Measurements from ENCODE around the gene IMMT.
"Not testable (repeated sequence)": the region's sequence is repeated elsewhere in the genome, so short reads cannot be mapped to it uniquely, and the experiment has no call there.

IMMT gene

GRCh38 chr2:86195055-86195807, at the start of gene IMMT:
IMMT (minus strand) TSS chr2:86195462; CDS start chr2:86195382, 80 bp downstream.
- no peak for FAIRE-seq

GRCh38 chr2:86244781-86245180, 49.5 kb upstream of the IMMT start:
- not testable (repeated sequence) for FAIRE-seq

- no peak for FAIRE-seq
Measured at GRCh38 chr2:86243950-86244733, 48.9 kb upstream of the IMMT start.

GRCh38 chr2:86243272-86243671, 48.0 kb upstream of the IMMT start:
- FAIRE-seq, result no peak

GRCh38 chr2:86241611-86242010, 46.3 kb upstream of the IMMT start:
- no peak for FAIRE-seq

- no peak for FAIRE-seq
Measured at GRCh38 chr2:86240251-86240650, 45.0 kb upstream of the IMMT start.

GRCh38 chr2:86239745-86240144, 44.5 kb upstream of the IMMT start:
- FAIRE-seq, result no peak

- FAIRE-seq, result no peak
Measured at GRCh38 chr2:86239326-86239725, 44.1 kb upstream of the IMMT start.

GRCh38 chr2:86238354-86238753, 43.1 kb upstream of the IMMT start:
- FAIRE-seq, result no peak

GRCh38 chr2:86237172-86237571, 41.9 kb upstream of the IMMT start:
- no peak for FAIRE-seq

- FAIRE-seq, result no peak
Measured at GRCh38 chr2:86235196-86235980, 40.1 kb upstream of the IMMT start.

GRCh38 chr2:86234563-86235131, 39.4 kb upstream of the IMMT start:
- FAIRE-seq, result no peak

GRCh38 chr2:86233436-86233835, 38.2 kb upstream of the IMMT start:
- FAIRE-seq, result no peak

GRCh38 chr2:86232910-86233309, 37.6 kb upstream of the IMMT start:
- no peak for FAIRE-seq

GRCh38 chr2:86232373-86232784, 37.1 kb upstream of the IMMT start:
- no peak for FAIRE-seq

GRCh38 chr2:86231680-86232372, 36.6 kb upstream of the IMMT start:
- no peak for FAIRE-seq

GRCh38 chr2:86230961-86231360, 35.7 kb upstream of the IMMT start:
- FAIRE-seq, result no peak

GRCh38 chr2:86229221-86229620, 34.0 kb upstream of the IMMT start:
- FAIRE-seq, result no peak

GRCh38 chr2:86228574-86228973, 33.3 kb upstream of the IMMT start:
- FAIRE-seq, result not testable (repeated sequence)

- FAIRE-seq, result no peak
Measured at GRCh38 chr2:86227685-86228084, 32.4 kb upstream of the IMMT start.

GRCh38 chr2:86226636-86227520, 31.6 kb upstream of the IMMT start:
- FAIRE-seq, result no peak
